GM21381 (cell line): Measurements from ENCODE around the gene ANP32A.

Experiments used
- ATAC-seq: cut with Tn5 transposase; IDR thresholded peaks from one replicate; pipeline ENCODE4 v1.9.1; 2021; ENCODE audit warnings: mild to moderate bottlenecking, moderate library complexity; ENCODE audit not compliant: unreplicated experiment

Gene ANP32A

DNA sequence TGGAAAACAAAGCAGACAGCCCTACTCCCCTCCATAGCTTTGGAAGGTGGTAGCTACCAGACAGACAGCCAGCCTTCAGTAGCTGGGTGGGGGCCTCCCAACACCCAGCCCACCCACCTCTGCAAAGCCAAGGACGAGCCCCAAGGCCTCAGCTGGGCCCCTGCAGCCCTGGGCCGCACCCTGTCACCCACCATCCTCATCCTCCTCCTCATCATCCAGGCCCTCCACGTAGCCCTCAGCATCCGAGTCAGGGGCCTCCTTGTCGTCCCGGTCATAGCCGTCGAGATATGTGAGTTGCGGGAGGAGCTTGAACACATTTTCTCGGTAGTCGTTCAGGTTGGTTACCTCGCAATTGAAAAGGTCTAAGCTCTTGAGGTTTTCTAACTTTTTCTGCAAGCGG, 36.5 kb downstream of the ANP32A start:
- ATAC-seq = no peak

DNA sequence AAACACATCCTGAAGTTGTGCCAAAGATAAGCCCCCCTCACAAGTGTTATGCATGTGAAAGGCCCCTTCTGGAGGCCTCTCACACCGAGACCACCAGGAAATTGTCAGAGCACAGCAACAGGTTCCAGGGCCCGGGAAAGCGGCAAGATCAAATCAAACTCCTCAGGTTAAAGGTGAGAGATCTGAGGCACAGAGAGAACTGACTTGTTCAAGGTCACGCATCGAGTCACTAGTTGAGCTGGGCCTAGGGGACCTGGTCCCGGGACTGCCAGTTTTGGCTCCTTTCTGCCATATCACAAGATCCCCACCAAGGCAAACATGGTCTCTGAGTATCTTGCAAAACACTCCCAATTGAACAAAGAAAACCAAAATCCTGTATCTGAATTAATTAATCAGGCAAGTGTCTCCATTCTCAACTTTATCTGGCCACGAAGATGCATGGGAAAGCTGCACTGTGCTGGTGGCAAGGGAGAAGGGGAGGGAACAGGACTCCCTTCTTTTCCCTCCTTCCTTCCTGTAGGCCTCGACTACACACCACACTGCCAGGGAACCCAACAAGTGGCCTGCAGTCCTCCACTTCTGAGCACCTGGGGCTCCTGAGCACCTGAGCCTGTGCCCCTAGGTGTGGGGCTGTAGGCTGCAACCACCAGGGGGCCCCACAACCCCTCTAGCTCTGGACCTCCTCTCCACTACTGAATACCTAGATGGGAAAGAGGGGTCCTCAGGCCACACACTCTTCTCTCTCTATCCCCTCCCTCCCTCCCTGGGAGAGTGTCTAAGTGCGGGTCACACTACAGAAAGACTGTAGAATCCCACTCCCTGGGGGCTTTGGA, 37.3 kb downstream of the ANP32A start:
- no peak for ATAC-seq

DNA sequence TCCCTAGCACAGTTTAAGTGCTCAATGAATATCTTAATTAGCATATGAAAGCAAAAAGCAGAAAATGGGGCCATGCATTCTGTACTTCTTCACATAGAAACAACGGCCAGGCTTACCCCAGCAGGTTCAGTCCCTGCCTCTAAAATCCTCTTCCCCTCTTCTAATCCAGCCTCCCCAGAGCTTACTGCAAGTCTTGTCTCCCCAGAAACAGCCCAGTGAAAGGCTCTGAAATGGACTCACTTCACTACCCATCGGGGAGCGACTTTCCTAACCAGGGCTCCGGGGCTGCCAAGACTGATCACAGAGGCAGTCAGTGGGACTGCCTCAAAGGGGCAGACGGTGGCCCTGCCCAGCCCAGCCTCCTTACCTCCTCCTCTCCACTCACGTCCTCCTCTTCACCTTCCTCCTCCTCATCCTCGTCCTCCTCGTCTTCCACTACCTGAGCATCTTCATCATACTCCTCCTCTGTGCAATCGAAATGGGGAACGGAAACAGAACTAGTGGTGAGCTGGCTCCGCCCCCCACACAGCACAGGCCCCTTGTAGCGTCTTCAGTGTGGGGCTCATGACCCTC, 38.0 kb downstream of the ANP32A start:
- no peak for ATAC-seq

DNA sequence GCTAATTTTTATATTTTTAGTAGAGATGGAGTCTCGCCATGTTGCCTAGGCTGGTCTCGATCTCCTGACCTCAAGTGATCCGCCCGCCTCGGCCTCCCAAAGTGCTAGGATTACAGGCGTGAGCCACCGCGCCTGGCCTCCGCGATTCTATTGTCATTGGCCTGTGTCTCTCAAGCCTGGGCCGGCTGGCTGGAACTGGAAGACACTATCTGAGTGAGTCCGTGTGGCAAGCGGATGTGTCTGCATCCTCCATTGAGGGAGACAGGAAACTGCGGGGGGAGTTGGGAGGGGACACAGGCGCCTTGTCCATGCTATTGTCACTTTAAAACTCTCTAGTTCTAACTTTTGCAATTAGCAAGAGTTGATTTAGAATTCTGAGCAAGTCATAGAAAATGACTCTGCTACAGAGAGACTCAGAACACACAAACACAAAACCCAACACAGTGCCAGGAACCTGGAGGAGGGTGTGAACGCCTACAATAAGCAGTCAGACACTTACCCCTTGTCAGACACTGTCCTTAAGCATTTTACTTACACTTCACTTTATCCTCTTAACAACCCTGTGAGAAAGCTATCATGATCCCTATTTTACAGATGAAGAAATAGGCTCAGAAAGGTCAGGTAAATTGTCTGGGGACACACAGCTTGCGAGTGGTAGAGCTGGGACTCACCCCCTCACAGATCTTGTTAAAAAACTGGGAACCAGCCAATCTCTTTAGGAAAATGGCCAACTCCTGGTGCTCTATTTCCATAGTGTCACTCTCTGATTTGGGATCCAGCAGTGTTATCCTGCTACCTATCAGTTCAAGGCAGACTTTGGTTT, 38.7 kb downstream of the ANP32A start:
- no peak for ATAC-seq

DNA sequence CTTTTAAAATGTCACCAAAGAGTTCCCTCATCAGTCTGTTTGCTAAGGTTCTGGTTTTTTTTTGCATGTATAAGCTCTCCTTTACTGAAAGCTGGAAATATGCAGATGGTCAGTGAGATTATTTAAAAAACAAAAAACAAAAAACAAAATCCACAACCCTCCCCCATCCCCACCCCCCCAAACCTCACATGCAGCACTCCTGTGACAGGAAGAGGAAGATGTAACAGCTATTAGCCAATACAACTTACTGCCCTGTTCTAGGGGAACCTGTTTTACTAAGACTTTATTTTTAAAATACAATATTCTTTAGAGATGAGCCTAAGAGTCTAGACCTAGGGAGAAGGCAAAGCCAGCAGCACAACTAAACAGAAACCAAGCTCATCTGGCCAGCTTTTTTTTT, 39.5 kb downstream of the ANP32A start:
- ATAC-seq = no peak

DNA sequence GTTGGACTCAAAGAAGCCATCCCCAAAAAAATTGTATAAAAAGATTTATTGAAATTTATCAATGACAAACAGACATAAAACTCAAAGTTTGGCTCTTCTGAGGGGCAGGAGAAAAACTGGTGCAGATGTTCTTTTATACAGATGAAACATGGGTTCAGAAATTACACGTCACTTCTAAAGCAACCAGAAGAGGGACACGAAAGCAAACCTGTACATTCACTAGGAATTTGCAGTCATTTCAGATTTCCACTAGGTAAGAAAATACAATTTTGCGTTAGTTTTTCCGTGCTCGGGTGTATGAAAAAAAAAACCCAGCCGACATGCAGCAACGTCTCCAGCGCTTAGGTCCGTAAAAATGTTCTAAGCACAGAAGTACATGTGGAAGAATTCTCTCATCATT, 41.8 kb downstream of the ANP32A start:
- ATAC-seq = no peak

DNA sequence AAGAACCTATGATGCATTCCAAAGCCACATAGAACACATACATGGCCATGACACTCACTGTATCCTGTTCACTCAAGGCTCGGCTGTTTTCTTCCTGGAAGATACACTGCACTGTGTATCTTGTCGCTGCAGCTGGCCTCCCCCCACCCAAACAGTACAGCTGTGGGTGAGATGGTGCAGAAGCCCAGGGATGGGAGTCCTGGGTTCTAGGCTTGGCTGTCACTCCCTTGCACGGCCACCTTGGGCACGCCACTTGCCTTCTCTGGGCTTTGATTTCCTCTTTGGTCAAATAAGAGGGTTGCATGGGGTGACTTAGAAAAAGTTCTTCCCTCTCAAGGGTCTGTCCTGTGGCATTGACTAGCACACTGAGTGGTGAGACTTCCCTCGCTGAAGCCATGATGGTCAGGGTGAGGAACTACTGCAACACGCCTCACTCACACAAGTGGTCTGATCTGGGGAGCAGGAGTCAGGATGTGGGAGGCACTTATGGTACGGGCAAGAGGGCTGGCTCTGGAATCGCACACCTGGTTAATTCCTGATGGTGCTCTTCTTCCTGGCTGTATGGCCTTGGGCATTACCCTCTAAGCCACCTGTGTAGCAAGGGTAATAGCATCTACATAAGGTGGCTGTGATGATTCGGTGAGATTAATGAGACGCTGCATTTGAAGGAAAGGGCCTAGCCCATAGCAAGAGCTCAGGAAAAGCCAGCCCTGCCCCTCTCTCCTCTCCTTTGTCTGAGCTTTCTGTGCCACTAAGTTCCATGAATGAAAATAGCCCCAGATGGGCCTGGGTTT, 44.0 kb downstream of the ANP32A start:
- no peak for ATAC-seq

DNA sequence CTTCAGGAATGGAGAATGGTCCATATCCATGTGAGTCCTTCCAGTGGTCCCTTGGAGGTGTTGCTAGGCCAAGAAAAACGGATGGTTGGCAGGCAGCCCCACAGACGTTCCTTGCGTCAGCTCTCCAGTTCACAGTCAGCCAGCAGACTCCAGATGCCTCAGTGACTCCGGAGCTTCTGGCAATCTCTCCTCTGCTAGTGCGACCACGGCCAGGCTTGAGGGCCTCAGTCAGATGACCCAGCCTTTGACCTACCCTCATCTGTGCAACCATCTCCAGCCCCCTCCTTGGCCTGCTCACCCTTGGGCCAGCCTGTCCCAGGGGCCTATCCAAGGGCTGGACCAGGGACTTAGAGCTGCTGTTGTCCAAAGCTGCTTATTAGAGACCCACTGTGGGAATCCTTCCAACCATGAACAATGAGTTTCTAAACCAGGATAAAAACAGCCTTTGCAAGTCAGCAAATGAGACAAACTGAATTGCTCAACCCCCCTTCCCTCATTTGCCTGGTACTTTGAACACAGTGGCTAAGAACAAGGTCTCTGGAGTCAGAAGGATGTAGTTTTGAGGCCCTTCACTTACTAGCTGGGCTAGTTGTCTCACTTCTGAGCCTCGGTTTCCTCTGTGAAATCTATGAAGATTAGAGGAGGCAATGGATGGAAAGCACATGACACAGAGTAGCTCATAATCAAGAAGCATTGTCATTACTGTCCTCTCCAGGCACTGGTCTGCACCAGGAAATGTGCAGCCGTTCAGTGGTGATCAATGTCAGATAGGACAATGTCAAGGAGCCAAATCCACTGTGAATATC, 44.8 kb downstream of the ANP32A start:
- ATAC-seq = no peak

DNA sequence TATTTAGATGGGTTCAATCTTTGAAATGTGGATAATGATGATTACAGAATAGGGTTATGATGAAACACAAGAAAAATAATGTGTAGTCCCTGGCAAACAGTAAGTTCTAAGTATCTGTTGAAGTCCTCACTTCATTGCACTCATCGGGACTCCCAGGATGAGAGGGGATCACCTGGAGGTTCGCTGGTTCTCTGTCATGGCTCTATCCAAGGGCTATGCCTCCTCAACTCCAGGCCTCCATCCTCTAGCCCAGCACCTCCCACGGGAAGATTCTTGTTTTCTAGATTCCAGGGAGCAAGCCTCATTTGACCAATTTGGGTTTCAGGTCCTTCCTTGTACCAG, 45.5 kb downstream of the ANP32A start:
- no peak for ATAC-seq

DNA sequence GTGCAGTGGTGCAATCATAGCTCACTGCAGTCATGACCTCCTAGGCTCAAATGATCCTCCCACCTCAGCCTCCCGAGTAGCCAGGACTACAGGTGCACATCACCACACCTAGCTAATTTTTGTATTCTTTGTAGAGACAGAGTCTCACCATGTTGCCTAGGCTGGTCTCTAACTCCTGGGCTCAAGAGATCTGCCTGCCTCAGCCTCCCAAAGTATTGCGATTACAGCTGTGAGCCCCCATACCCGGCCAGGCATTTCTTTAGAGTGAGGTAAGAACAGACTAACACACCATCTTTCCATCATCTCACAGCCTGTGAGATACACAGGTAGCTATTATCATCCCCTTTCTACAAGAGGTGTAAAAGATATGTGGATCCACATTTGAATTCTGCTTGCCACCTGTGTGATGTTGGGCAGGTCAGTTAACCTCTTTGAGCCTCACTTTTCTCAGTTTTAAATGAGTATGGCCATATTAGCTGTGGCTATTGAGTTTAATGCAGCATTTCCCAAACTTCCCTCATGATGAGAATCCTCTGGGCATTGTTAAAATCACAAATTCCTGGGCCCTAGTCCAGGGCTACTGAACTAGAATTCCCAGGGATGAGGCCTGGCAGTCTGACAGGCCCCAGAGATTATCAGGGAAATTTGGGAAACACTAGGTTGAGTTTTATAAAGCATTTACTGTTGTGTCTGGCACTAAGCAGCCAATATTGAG, 46.0 kb downstream of the ANP32A start:
- ATAC-seq = no peak

DNA sequence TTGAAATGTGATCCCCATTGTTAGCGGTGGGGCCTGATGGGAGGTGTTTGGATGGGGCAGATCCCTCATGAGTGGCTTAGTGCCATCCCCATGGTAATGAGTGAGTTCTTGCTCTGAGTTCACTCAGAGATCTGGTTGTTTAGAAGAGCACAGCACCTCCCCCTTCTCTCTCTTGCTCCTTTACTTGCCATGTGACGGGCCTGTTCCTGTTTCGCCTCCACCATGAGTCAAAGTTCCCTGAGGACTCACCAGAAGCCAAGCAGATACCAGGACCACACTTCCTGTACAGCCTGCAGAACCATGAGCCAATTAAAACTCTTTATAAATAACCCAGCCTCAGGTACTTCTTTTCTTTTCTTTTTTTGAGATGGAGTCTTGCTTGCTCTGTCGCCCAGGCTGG, 46.6 kb downstream of the ANP32A start:
- no peak for ATAC-seq

DNA sequence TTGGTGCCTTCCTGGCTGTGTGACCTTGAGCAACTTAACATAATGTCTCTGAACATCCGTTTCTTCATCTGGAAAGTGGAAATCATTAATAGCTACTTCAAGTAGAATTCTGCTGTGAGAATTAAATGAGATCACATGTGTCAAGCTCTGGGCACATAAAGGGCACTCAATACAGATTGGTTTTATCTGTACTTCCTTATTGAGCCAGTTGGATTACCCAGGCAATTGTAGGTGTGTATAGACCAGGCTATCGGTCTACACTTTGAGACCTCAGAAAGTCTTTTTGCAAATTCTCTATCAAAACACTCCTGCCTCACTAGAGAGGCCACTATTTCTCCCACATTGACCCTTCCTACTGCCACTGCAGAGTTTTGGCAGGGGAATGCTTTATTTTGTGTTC, 47.7 kb downstream of the ANP32A start:
- ATAC-seq = no peak

DNA sequence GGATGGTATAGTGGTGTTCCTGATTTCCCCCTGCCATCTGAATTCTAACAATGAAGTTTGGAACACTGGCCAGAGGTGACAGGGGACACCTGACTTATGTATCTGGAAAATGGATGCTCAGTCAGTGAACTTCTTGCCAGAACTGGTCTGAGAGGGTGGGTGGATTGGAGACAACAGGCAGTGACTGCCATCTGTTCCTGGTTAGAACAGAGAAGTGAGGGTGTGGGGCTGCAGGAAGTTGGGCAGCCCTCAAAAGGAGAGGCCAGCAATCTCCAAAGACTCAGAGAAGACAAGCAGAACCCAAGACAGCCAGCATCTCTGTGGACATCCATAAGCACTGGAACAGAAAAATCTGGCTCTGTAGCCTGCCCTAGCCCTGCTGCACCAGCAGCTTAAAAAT, 50.5 kb downstream of the ANP32A start:
- ATAC-seq = no peak

DNA sequence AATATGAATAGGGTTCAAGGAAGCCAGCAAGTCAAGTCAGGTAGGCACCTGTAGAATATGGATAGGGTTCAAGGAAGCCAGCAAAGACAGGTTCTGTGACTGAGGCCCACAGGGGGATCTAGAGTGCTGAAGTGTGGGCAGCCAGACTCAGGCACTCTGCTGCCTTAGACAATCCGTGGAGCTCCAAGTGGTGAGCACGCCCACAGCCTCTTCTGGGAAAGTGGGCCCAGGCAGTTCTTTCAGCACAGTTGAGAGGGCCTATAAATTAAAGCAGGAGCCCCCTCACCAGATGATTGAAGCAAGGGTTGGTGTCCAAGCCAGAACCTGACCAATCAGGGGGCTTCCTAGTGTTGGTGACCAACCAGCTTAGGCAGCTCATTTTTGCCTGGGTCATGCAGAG, 51.0 kb downstream of the ANP32A start:
- ATAC-seq = no peak

DNA sequence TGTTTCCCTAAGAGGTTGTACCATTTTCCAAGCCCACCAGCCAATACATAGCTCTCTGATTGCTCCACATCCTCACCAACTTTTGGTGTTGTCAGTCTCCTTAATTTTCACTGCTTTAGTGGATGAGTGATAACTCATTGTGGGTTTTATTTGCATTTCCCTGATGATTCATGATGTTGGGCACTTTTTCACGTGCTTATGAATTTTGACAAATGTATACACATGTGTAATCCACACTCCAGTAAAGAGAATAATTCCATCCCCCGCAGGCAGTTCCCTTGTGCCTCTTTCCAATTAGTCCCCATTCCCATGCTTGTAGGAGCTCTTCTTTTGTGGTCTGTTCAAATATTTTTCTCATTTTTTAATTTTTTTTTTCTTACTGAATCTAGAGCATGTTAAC, 52.4 kb downstream of the ANP32A start:
- ATAC-seq = no peak

DNA sequence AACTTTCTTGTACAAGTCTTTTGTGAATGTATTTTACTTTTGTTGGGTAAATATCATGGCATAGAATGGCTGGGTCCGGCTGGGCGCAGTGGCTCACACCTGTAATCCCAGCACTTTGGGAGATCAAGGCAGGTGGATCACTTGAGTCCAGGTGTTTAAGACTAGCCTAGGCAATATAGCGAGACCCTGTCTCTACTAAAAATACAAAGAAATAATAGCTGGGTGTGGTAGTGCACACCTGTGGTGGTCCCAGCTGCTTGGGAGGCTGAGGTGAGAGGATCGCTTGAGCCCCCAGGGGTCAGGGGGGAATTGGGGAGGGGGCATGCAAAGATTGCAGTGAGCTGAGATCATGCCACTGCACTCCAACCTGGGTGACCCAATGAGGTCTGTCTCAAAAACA, 52.9 kb downstream of the ANP32A start:
- ATAC-seq = no peak

DNA sequence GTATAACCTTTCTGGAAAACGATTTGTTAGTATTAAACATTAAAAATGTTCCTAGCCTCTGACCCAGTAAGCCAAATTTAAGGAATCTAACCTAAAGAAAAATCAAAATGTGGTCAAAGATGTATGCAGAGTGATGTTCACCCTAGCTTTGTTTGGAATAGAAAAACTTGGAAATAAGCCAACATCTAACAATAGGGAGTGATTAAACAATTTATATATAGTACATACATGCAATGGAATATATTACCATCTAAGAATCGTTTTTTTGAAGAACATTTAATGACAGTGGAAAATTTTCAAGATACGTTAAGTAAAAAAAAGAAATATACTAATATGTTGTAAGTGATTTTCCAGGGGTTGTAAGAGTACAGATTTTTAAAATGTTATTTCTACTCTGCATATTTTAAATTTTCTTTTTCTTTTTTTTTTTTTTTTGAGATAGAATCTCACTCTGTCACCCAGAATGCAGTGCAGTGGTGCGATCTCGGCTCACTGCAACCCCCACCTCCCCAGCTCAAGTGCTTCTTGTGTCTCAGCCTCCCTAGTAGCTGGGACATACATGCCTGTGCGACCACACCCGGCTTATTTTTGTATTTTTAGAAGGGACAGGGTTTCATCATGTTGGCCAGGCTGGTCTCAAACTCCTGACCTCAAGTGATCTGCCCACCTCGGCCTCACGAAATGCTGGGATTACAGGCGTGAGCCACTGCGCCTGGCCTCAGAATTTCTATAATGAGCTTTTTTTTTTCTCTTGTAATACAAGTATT, 54.9 kb downstream of the ANP32A start:
- no peak for ATAC-seq

DNA sequence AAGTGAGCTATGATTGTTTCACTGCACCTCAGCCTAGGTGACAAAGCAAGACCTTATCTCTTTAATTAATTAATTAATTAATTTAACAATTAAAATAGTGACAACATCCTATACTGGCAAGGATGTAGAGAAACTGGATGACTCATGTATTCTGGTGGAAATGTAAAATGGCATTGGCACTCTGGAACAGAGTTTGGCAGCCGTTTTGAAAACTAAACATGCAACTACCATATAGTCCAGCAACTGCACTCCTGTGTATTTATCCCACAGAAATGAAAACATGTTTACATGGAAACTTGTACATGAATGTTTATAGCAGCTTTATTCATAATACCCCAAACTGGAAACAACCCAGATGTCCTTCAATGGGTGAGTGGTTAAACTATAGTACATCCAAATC, 56.6 kb downstream of the ANP32A start:
- ATAC-seq = no peak

DNA sequence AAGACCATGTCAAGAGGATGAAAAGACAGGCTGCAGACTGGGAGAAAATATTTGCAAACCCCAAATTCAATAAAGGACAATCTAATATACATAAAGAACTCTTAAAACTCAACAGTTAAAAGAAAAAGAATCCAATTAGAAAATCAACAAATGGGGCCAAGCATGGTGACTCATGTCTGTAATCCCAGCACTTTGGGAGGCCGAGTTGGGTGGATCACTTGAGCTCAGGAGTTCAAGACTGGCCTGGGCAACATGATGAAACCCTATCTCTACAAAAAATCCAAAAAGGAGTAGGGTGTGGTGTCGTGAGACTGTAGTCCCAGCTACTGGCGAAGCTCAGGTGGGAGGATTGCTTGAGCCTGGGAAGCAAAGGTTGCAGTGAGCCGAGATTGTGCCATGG, 57.6 kb downstream of the ANP32A start:
- no peak for ATAC-seq
